SK-MEL-5 (cell line): ENCODE results near the gene SLC22A3. TPM values are rescaled to one million over a fixed set of nuclear protein-coding genes. Genes with fewer than 3 reads are reported as not detected.

Experiments used
- DNase-seq: peaks from one replicate; pipeline ENCODE4 v3.0.0-alpha.2; 2016; ENCODE audit warnings: low read depth, low spot score
- in situ Hi-C: cut with HindIII; loops from 2 replicates; pipeline ENCODE4 v1.10.0; 2016; ENCODE audit warnings: low sequenced_read_pairs, high pct_unique_total_duplicates, low pct_unique_long_range_greater_than_20kb
- total RNA-seq: library from RNA; depleted of rRNA; stranded (reverse); fragments of >200 nt; shearing (Covaris generic); gene quantifications from 2 replicates; pipeline ENCODE4 v1.2.3, GENCODE V29; 2014; rRNA removed

Gene SLC22A3
- total RNA-seq, 1 experiment from 2014 or later = not detected

GRCh38 chr6:160489091-160489490 is 140.9 kb downstream of the SLC22A3 start:
- no peak for DNase-seq
- in situ Hi-C loops = no loop called here

GRCh38 chr6:160494576-160494975 is 146.4 kb downstream of the SLC22A3 start:
- in situ Hi-C loops = no loop called here
- no peak for DNase-seq

- DNase-seq = no peak
- in situ Hi-C loops = no loop called here
Measured at GRCh38 chr6:160500639-160501038, 152.5 kb downstream of the SLC22A3 start.

Other genes with a start within 250 kb of the SLC22A3 start
- gene SLC22A1, start 226.6 kb upstream of the SLC22A3 start, total RNA-seq = 0.13 and 0.95 TPM in 2 replicates
- gene SLC22A2, start 89.6 kb upstream of the SLC22A3 start, total RNA-seq = not detected in 2 replicates